Vagina (tissue), 2 donors: Measurements from ENCODE around the gene PGAP1.

Experiments
- POLR2A ChIP-seq, 2 donors: fragments of 450-650 bp; IDR thresholded peaks; one replicate each; pipeline ENCODE4 v1.6.1; 2017; ENCODE audit warnings: antibody characterized with exemption in 2 of 2, mild to moderate bottlenecking in 2 of 2, moderate library complexity in 2 of 2
- POLR2AphosphoS5 ChIP-seq, 2 donors: sonication (generic); formaldehyde crosslinking; IDR thresholded peaks; one replicate each; pipeline ENCODE4 v1.9.0; 2017; ENCODE audit warnings: antibody characterized with exemption in 2 of 2, mild to moderate bottlenecking in 2 of 2, low read depth in 1 of 2; ENCODE audit not compliant: insufficient read depth in 1 of 2
- TF ChIP-seq, protein P1 (sequence below), 3 experiments: fragments of 450-650 bp in 2 of 3; fragments of 200-600 bp in 1 of 3; sonication (generic) in 1 of 3; IDR thresholded peaks; one replicate each; pipeline ENCODE4 v1.5.1; 2017 to 2019; ENCODE audit warnings: antibody characterized with exemption in 3 of 3, mild to moderate bottlenecking in 2 of 3, moderate library complexity in 2 of 3

DNA sequence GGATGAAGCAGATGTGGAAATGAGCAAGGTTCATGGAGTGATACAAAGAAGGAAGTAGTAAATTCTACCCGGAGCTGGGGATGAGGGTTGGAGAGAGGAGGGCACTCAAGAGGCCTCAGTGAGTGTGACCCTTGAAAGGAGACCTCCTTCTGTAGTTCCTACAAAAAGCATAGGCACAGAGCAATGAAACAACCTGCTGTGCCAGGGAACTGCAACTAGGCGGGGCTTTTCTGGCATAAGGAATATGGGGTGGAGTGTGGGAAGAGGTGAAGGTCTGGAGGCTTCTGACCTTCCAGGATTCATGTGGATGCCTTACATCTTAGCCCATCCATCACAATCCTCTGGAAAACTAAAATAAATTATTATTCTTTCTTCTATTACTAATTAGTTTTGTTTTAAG lies 25.5 kb upstream of the PGAP1 start:
- TF ChIP-seq, protein P1, sequence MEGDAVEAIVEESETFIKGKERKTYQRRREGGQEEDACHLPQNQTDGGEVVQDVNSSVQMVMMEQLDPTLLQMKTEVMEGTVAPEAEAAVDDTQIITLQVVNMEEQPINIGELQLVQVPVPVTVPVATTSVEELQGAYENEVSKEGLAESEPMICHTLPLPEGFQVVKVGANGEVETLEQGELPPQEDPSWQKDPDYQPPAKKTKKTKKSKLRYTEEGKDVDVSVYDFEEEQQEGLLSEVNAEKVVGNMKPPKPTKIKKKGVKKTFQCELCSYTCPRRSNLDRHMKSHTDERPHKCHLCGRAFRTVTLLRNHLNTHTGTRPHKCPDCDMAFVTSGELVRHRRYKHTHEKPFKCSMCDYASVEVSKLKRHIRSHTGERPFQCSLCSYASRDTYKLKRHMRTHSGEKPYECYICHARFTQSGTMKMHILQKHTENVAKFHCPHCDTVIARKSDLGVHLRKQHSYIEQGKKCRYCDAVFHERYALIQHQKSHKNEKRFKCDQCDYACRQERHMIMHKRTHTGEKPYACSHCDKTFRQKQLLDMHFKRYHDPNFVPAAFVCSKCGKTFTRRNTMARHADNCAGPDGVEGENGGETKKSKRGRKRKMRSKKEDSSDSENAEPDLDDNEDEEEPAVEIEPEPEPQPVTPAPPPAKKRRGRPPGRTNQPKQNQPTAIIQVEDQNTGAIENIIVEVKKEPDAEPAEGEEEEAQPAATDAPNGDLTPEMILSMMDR (IDR thresholded peaks at IDR 0.05): no peak
- TF ChIP-seq POLR2A (IDR thresholded peaks at IDR 0.05): no peak
- no peak for TF ChIP-seq POLR2AphosphoS5 (IDR thresholded peaks at IDR 0.05; ENCODE audit: insufficient read depth in 1 of 2, low read depth in 1 of 2)
